H4 (cell line): Measurements from ENCODE around the gene MRPL21. TPM values are rescaled to one million over a fixed set of nuclear protein-coding genes. Genes with fewer than 3 reads are reported as not detected.

Experiments
- DNase-seq: peaks from one replicate; pipeline ENCODE4 v3.0.0-alpha.2; 2015; ENCODE audit warnings: low spot score
- total RNA-seq: library from RNA; depleted of rRNA; stranded (reverse); fragments of >200 nt; shearing (Covaris generic); gene quantifications from 2 replicates; pipeline ENCODE4 v1.2.3, GENCODE V29; 2014

MRPL21 gene
- total RNA-seq, 1 experiment from 2014 or later = 110 TPM

DNA sequence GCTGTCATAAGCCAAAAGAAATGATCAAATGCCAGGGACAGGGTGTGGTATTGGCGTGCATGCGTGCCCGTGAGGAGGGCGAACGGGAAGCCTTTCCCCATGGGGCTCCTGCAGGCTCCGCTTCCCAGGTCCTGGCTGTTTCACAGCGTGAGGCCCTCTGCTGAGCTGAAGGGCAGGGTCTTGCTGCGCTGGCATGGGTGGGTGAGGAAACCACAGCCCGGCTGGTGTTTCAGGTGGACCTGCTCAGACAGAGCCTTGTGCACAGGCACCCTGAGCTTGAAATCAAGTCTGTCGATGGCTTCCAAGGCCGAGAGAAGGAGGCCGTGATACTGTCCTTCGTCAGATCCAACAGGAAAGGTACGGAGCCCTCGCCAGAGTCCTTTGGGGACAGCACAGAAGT, 31.4 kb upstream of the MRPL21 start:
- DNase-seq = no peak

GRCh38 chr11:68934666-68935065, 31.0 kb upstream of the MRPL21 start:
- no peak for DNase-seq

- no peak for DNase-seq
Measured at GRCh38 chr11:68934321-68934645, 30.7 kb upstream of the MRPL21 start.

- DNase-seq = no peak
Measured at GRCh38 chr11:68933605-68934320, 30.1 kb upstream of the MRPL21 start.

GRCh38 chr11:68932933-68933577, 29.4 kb upstream of the MRPL21 start:
- DNase-seq = no peak

DNA sequence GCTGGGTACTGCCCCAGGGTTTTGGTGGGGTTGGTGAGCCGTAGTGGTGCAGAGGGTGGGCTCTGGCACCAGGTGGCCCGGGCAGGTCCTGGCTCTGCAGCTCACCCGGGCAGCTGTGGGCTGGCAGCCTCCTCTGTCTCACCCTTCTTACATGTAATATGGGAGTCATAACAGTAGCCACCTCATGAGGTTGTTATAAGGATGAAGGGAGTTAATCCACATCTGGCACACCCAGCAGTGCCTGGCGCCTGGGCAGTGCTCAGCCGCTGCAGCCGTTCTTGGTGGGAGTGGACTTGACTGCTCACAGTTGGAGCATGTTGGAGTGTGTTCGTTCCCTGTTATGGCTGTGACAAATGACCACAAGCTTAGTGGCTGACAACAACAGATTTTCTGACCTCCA, 28.7 kb upstream of the MRPL21 start:
- no peak for DNase-seq

DNA sequence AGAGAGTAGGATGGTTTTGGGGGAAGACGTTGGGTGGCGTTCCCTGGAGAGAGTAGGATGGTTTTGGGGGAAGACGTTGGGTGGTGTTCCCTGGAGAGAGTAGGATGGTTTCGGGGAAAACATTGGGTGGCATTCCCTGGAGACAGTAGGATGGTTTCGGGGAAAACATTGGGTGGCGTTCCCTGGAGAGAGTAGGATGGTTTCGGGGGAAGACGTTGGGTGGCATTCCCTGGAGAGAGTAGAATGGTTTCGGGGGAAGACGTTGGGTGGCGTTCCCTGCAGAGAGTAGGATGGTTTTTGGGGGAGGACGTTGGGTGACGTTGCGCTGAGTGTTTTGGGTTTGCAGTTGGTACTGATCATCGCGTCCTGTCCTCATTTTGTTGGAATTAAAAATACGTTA, 28.3 kb upstream of the MRPL21 start:
- DNase-seq = no peak

DNA sequence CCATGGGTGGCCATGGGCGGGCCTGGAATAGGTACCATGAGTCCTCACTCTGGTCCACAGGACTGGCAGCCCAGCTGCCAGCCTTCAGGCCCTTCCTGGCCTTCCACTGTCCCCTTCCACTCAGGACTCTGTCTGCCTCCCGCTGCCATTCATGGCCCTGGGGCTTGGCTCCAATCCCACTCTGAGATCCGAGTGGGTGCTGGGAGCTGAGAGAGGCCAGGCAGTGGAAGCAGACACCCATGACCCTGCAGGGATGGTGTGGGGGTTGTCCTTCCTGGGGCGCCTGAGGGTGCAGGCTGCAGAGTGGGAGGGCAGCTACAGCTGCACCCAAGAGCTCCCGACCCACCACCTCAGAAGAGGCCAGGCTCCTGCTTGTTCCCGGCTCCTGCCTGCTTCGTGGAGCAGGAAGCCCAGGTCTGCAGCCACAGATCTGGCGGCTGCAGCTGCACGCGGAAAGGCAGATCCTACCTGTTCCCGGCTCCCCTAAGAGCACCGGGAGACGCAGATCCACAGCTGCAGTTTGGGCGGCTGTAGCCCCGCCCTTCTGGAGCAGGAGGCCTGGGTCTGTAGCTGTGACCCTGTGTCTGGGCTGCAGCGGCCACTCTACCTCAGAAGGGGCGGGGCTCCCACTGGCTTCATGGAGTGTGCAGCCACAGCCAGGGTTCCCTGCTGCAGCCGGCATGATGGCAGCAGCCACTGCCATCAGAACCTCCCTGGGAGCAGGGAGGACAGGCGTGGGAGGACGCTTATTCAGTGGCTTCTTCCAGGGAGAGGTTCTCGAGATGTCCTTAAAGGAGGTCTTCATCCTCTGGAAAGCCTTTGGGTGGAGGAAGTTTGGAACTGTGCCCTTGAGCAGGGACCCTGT, 27.6 kb upstream of the MRPL21 start:
- no peak for DNase-seq

GRCh38 chr11:68929706-68930570, 26.3 kb upstream of the MRPL21 start:
- no peak for DNase-seq

DNA sequence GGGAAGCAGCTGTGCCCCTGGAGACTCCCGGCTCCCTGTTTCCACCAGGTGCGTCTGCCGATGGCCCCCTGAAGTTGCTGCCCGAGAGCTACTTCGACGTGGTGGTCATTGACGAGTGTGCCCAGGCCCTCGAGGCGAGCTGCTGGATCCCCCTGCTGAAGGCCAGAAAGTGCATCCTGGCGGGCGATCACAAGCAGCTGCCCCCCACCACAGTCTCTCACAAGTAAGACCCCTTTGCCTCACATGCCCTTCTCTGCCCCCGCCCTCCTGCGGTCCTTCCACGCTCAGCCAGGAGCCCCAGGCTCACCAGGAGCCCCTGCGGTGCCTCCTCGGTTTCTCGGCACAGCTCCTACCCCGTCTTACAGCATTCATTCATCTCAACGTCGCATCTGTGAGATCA, 25.5 kb upstream of the MRPL21 start:
- DNase-seq = no peak

- no peak for DNase-seq
Measured at GRCh38 chr11:68928136-68928880, 24.7 kb upstream of the MRPL21 start.

DNA sequence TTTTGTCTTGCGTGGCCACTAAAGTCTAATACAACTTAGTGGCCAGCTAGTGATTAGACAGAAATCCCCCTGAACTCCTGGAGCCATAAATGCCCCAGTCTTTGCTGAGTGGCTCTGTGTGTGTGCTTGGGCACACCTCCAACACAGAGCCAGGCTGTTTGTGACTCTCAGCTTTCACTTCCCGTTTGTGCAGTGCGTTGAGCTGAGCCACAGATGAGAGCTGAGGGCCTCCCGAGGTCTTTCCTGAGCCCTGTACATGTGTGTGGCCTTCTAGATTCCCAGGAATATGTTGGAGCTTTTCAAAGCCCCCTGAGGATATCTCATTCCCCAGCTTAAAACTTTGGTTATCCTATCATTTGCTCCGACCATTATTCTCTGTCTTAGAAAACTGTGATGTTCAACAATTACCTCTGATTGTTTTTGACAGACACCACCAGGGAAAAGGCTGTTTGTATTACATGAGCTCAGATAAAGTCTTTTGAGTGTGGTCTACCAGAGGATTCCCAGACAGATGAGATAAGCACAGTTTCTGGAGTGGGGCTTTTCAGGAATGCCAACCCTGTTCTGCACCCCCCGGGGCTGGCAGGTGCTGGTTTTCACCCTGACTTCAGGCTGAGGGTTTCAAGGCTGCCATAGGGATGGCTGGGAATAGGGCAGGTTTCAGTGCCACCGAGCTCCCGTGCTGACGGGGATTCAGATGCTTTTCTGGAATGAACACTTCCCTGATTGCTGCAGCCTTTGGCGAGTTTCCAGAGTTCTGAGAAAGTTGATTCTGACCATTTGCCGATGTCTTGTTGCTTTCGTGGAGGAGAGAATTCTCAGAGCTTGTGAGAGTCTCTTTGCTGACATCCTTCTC, 23.9 kb upstream of the MRPL21 start:
- no peak for DNase-seq

- DNase-seq = no peak
Measured at GRCh38 chr11:68925611-68926010, 22.0 kb upstream of the MRPL21 start.

DNA sequence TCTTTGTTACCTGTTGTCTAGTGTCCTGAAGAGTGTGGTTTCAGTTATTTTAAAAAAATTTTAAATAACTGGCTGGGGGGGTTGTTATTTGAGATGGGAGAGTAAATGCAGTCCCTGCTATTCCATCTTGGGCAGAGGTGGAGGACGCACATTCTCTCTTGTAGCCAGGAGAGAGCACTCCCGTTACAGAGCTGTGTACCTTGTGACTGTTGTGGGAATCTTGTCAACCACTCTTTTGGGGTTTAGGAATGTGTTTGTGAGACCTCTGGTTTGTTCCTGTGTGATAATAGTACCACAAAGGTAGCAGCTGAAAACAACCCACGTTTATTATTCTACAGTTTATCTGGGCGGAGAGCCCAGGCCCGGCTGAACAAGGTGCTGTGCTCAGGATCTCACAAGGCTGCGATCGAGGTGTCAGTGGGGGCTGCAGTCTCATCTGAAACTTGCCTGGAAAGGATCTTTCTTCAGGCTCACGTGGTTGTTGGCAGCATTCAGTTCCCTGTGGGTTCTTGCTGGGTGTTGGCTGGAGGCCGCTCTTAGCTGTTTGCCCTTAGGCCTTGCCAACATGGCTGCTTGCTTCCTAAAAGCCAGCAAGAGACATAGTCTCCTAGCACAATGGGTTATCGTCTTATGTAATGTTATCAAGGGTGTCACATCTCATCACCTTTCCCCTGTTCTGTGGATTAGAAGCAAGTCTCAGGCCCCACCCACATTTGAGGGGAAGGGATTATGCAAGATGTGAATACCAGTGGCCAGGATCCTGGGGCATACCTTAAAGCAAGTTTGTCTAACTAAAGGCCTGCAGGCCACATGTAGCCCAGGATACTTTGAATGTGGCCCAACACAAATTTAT, 20.7 kb upstream of the MRPL21 start:
- DNase-seq = no peak

DNA sequence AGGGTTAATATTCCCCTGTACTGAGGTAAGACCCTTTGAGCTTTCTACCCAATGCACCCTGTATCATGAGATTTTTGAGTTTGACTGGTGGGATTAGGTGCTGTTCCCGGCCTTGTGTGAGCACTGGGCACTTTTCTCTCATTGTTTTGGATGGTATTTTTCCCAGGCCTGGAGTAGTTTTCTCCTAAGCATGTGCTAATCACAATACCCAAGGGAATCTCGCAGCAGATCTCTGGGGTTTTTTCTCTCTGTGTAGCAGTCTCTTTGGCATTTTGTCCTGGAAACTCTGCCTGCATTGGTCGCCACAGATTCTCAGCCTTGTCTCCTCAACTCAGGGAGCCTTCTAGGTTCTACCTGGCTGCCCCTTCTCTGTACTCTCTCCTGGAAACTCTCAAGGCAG, 20.0 kb upstream of the MRPL21 start:
- DNase-seq = no peak

- no peak for DNase-seq
Measured at GRCh38 chr11:68916439-68916838, 12.8 kb upstream of the MRPL21 start.

GRCh38 chr11:68914761-68915160, 11.1 kb upstream of the MRPL21 start:
- no peak for DNase-seq

DNA sequence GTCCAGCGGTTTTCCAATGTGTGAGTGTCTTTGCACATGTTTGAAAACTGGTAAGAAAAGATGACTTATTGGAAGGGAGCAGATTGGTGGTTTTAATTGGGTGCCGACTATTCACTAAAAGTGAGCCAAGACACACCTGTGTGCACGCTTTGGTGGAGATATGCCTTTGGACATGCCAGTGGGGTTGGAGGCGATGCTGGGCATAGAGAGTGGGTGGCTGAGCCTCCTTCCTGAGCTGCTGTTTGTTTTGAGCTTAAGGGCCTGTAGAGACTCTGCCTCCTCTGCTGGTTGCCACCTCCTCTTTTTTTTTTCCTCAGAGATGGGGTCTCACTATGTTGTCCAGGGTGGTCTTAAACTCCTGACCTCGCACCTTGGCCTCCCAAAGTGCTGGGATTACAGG, 9.6 kb upstream of the MRPL21 start:
- DNase-seq = no peak

DNA sequence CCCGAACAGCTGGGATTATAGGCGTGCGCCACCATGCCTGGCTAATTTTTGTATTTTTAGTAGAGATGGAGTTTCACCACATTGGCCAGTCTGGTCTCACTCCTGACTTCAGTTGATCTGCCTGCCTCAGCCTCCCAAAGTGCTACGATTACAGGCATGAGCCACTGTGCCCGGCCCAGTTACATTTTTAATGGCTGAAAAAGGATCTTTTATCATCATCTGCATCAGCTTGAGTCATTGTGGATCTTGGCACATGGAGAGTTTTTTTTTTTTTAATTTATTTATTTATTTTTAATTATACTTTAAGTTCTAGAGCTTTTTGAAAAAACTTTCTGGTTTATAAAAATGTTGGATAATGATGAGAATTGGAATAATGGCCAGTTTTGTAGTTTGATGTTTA, 8.6 kb upstream of the MRPL21 start:
- no peak for DNase-seq
